ENCODE measurements around the gene TXNL4B.

DNA sequence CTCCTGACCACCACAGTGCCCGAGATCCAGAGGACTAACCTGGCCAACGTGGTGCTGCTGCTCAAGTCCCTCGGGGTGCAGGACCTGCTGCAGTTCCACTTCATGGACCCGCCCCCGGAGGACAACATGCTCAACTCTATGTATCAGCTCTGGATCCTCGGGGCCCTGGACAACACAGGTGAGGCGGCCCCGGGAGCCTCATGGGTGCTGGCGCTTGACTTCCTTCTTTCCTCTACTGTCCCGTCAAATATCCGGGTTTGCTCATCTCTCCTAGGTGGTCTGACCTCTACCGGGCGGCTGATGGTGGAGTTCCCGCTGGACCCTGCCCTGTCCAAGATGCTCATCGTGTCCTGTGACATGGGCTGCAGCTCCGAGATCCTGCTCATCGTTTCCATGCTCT is 14.0 kb upstream of the TXNL4B start:
- TF ChIP-seq GATA3 (IDR thresholded peaks at IDR 0.05; ENCODE audit: low read depth, low read length), result no peak
- no peak for TF ChIP-seq GATA2 (IDR thresholded peaks at IDR 0.05; ENCODE audit: low read depth, low read length)

Data from SH-SY5Y (cell line).